Medulla oblongata (tissue), 1 donor: Measurements from ENCODE around the gene MRPL1.

Experiments used
- DNase-seq: peaks from one replicate; pipeline ENCODE4 v3.0.0-alpha.2; 2015; ENCODE audit errors: extremely low spot score

The MRPL1 gene

DNA sequence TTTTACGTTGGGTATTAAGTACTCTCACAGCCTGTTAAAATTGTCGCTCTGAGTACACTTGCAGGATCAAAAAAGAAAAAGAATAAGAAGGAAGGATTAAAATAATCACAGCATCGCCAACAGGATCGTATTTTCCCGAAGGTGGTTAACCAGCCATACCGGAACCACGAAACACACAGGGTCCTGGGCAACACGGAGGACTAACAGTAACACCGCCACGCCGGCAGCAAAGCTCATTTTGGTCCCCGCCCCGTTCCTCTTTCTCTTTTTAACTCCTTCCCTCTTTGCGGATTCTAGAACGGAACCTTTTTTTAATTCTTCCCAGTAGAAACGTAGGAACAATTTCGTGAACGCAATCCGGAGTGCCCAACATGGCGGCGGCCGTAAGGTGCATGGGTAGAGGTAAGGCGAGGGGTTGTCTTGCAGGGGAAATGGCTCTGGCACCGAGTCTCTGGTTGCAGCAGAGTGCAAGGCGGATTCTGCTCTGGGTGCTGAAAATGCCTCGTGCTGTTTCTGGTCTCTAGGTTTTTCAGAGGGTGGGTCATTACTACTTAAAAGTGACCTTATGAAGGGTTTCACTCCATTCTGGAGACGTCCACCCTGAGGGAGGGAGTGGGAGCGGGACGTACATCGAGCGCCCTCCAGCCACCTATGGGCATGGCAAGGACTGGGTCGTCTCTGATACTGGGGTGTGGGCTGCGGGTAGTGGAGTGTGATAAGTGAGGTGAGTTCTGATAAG lies at the start of gene MRPL1:
MRPL1 (plus strand) TSS at position 353 of the 739 bp plus-strand sequence; CDS start at position 372, 19 bp downstream.
- peak; percentile 96 for DNase-seq

DNA sequence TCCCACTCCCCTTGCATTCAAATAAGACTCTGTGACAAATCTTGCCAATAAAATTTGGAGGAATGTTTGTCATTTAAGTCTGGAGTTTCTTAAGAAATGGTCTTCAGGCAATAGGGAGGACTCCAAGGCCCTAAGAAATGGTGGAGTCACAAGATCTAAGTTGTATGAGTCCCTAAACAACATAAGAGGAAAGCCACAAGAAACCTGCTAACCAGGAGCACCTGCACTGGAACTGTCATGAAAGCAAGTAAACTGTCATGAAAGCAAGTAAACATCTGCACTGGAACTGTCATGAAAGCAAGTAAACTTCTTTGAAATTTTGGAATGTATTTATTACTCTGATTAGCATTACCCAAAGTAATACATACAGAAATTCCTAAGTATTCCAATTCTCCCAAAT lies 47.0 kb upstream of the MRPL1 start:
- DNase-seq: no peak

DNA sequence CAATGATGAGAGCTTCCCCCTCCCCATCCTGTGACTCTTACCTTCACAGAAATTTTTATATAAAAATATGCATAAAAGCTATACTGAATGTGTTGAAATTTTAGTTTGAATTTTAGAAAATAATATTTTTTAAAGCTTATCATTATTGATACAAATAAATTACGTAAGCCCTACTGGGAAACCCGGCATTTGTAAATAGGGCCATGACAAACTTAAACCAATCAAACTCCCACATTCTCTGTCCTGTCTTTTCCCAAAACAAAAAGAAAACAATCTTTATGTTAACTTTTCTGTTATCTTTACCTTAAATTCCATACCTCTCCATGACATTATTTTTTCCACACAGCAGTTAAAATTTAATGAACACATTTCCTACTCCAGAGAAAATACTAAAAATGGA lies 46.1 kb upstream of the MRPL1 start:
- DNase-seq: no peak

- DNase-seq: peak; percentile 25
Observed at GRCh38 chr4:77817304-77818072, 45.1 kb upstream of the MRPL1 start.

DNA sequence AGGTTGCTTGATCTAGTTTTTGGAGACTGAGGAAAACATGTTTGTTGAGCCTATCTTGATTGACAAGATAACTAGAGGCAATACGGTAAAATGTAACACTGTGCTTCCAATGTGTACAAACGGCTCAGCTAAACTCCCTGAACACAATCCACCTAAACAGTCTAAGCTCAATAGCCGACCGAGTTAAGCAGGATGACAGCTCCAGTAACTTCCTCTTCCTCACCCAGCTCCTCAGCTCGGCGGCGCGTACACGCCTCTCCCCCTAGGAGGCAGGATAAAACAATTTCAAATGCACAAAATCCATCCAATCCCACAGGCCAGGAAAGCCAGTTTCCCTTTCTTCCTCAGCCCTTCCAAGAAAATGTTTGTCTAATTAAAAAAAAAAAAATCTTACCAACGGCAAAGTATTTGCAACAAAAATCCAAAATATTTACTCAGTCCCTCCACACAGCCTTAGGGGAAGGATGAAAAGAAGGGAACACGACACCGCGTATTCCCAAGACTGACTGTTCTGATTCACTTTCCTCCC lies 44.5 kb upstream of the MRPL1 start:
- peak; percentile 91 for DNase-seq

- DNase-seq: peak; percentile 51
Observed at GRCh38 chr4:77818602-77819403, 43.8 kb upstream of the MRPL1 start, which contains the start of gene CNOT6L. CNOT6L (minus strand) TSS chr4:77819368; CDS start chr4:77819308, 60 bp downstream.

- no peak for DNase-seq
Observed at GRCh38 chr4:77819404-77819842, 43.2 kb upstream of the MRPL1 start.

- peak; percentile 96 for DNase-seq
Observed at GRCh38 chr4:77819843-77820648, 42.6 kb upstream of the MRPL1 start.

GRCh38 chr4:77820649-77821561 lies 41.7 kb upstream of the MRPL1 start:
- peak; percentile 30 for DNase-seq

DNA sequence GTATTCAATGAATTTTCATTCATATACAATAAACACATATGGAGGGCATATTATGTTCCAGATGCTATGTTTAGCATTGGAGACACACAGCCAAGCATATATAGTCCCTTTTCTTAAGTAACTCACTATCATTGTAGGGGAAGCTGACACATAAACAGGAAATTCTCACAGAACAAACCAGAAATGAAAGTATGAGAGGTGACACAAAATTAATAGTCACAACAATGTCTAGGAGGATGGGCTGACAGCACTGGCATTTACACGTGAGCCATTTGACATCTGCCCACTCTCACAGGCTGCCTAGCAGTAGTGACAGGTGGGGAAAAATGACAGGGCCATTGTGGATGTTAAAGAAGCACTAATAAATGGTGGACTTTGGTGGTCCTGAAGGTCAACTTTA lies 40.9 kb upstream of the MRPL1 start:
- DNase-seq: no peak

DNA sequence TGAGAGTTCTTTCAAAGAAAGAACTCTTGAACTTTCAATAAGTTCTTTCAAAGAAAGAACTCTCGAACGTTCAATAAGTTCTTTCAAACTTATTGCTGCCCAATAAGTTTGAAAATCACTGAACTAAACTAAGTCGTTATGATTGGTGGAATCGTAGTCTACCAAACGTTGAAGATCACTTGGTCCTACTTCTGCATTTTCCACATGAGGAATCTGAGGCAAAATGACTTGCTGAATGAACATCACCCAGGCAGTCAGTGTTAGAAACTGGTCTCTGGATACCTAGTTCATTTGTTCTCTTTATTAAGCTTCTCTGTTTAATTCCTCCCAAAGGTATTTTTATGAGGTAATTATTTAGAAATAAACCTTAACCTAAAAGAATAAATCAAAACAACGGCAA lies 36.4 kb upstream of the MRPL1 start:
- DNase-seq: no peak

DNA sequence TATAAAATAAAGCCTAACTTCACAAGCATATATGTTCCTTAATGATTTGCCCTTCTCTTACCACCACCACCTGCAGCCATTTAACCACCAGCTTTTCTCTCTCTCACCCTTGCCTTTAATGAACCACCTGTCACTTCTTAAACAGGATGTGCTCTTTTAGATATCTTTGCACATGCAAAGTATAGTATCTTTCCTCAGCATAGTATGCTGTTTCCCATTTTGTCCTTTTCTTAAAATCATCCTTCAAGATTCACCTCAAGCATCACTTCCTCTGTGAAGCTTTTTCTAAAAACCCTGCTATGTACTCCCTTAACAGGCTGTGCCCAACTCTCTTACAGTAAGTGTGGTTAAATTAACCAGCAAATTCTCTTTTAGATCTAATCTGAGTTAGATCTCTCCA lies 35.3 kb upstream of the MRPL1 start:
- DNase-seq: no peak

DNA sequence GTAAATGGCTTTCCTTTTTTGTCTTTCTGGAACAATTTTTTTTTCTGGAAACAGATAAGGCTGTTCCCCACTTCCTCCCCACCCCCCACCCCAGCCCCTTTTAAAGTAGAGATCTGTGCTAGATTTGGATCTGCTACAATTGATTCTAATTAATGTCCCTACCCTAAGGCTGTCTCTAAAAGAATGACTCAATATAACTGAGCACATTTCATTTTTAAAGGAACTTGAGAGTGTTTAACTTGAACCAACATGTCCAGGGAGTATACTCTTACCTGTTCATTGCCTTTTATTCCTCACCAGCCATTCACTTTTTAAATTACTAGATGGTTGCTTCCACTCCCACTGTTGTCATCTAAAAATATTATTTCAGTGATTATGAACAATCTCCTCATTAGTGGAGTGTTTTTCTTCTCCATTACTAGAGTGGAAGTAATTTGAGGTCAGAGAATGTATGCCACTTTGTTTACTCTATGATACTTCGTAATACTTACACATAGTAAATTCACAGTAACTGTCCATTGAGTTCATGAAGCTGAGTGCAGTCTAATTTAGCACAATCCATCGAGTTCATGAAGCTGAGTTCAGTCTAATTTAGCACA lies 29.4 kb upstream of the MRPL1 start:
- no peak for DNase-seq

DNA sequence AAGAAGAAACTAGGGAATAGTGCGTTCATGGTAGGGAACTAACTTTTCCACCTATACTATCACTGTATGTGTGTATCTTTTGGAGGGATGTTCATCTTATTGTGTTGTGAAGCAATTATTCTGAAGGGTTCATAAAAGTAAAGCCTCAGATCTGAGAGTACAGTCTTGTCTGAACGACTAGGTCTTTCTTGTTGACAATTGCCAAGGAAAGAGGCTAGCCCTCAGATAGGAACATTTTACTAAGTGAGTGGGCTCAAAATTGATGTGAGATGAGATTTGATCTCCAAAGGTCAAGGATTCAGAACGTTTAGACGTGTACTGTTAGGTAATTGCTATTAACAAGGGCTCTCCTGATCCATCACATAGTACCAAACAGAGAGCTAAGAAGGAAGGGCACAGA lies 28.2 kb upstream of the MRPL1 start:
- no peak for DNase-seq

- DNase-seq: no peak
Observed at GRCh38 chr4:77843628-77844027, 19.0 kb upstream of the MRPL1 start.

- no peak for DNase-seq
Observed at GRCh38 chr4:77844363-77844762, 18.3 kb upstream of the MRPL1 start.

DNA sequence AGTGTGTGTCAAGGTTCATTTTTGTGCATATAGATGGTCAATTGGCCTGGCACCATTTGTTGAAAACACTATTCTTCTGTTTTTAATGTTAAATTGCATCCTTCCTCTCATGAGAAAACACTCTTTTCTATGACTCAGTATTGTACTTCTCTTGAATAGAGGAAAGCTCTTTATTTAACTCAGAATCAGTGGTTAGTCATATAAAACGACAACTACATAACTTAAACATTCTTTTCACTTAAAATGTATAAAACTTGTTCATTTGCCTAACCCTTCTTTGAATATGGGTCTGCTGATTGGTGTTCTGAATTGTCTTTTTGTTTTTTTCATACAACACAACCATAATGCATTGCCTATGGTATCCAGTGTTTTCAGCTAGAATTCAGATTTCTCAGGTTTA lies 17.2 kb upstream of the MRPL1 start:
- DNase-seq: no peak

DNA sequence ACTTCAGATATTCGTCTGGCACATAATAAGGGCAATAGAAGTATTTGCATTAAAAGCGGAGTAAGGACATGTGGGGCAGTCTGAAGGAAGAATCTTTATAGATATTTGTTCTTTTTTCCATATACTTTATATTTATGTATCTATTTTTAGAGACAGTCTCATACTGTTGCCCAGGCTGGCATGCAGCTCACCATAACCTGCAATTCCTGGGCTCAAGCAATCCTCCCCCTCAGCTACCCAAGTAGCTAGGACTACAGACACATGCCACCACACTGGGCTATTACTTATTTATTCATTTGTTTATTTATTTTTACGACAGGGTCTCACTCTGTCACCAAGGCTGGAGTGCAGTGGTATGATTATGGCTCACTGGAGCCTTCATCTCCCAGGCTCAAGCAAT lies 16.7 kb upstream of the MRPL1 start:
- DNase-seq: no peak

GRCh38 chr4:77848508-77848907 lies 14.1 kb upstream of the MRPL1 start:
- no peak for DNase-seq
